OCI-LY7 (cell line): ENCODE data around the gene PRKD1.

ENCODE experiments used
- EZH2phosphoT487 ChIP-seq: fragments of 200-600 bp; sonication (generic); IDR thresholded peaks from 2 replicates; pipeline ENCODE4 v1.6.1; 2018; ENCODE audit warnings: low read depth, borderline replicate concordance, mild to moderate bottlenecking, mixed run types, antibody characterized with exemption, low read length, moderate library complexity, mixed read lengths
- TF ChIP-seq, protein P1 (sequence below): fragments of 200-600 bp; sonication (generic); conservative IDR thresholded peaks from 2 replicates; pipeline ENCODE4 v1.5.1; 2014; ENCODE audit warnings: mild to moderate bottlenecking, antibody characterized with exemption, low read length, moderate library complexity, mixed read lengths

DNA sequence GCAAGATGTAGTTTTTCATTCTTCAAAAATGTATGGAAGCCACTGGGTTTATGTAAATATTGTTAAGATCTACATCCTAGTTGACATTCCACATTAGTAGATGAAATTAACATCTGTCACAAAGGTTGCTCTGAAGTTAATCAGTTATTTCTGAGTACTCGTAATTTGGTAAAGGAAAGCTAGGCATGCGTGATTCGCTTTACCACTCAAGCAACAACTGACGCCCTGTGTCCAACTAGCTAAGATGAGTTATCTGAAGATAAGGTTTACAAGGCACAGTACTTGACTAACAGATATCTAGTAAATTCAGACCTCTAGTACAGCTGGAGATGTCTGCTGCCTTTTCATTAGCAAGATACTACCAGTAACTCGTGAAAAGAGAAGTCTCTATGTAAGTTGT is 14.1 kb downstream of the PRKD1 start:
- TF ChIP-seq, protein P1, sequence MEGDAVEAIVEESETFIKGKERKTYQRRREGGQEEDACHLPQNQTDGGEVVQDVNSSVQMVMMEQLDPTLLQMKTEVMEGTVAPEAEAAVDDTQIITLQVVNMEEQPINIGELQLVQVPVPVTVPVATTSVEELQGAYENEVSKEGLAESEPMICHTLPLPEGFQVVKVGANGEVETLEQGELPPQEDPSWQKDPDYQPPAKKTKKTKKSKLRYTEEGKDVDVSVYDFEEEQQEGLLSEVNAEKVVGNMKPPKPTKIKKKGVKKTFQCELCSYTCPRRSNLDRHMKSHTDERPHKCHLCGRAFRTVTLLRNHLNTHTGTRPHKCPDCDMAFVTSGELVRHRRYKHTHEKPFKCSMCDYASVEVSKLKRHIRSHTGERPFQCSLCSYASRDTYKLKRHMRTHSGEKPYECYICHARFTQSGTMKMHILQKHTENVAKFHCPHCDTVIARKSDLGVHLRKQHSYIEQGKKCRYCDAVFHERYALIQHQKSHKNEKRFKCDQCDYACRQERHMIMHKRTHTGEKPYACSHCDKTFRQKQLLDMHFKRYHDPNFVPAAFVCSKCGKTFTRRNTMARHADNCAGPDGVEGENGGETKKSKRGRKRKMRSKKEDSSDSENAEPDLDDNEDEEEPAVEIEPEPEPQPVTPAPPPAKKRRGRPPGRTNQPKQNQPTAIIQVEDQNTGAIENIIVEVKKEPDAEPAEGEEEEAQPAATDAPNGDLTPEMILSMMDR, result no peak
- no peak for TF ChIP-seq EZH2phosphoT487
